Activated T-cell treated with anti-CD3 and anti-CD28 coated beads, Interleukin-2, amount 50 U/mL, for 48 hours (primary cell): ENCODE data around the gene CDCP1.
A peak's percentile ranks its signal among the peaks of the same experiment; 100 is the strongest.

Experiments used
- DNase-seq, 2 experiments: peaks; one replicate each; pipeline ENCODE4 v3.0.0-alpha.2; 2020

Gene CDCP1

DNA sequence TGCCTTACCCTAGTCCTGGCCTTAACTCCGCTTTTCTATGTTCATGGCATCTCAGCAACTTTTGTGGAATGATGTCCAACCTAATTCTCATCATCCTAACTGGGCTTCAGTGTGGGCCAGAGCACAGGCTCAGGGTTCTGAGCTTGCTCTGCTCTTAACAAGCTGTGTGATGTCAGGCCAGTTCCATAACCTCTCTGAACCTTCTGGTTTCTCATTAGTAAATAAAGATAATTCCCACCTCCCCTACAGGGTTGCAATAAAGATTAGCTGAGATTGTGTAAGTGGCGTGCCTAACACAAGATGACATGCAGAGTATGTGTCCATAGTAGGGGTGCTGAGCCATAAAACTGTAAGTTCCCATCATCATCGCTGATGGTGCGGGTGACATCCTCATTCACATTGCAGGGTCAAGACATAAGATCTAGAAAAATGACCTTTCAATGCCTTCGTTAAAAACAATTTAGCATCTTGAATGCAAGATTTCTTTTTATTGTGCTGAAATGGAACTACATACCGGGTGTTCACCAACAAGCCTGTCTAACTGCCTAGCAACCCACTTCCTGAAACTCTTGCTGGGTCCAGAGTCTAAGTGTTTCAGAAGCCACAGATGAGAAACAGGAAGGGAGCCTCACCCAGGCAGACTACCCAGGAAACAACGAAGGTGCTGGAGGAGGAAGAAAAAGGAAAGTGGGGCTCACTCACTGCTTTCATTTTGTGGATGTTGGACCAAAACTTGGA, 36.2 kb downstream of the CDCP1 start:
- peak in 1 of 2 experiments; percentile 44 for DNase-seq

DNA sequence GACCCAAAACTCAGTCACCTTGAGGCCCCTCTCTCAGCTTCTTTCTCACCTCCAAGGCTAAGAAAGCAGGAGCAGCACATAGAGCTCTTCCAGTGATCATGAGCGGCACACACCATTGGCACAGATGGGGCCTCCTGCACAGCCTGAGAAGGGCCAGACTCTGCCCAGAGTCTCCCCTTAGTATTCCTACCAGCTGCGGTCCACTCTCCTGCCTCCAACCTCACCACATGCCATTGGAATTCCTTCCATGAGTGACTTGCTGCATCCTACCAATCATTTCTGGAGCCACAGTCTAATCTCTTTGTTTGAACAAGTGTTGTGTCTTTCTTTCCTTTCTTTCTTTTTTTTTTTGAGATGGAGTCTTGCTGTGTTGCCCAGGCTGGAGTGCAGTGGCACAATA, 39.3 kb downstream of the CDCP1 start:
- DNase-seq = no peak

DNA sequence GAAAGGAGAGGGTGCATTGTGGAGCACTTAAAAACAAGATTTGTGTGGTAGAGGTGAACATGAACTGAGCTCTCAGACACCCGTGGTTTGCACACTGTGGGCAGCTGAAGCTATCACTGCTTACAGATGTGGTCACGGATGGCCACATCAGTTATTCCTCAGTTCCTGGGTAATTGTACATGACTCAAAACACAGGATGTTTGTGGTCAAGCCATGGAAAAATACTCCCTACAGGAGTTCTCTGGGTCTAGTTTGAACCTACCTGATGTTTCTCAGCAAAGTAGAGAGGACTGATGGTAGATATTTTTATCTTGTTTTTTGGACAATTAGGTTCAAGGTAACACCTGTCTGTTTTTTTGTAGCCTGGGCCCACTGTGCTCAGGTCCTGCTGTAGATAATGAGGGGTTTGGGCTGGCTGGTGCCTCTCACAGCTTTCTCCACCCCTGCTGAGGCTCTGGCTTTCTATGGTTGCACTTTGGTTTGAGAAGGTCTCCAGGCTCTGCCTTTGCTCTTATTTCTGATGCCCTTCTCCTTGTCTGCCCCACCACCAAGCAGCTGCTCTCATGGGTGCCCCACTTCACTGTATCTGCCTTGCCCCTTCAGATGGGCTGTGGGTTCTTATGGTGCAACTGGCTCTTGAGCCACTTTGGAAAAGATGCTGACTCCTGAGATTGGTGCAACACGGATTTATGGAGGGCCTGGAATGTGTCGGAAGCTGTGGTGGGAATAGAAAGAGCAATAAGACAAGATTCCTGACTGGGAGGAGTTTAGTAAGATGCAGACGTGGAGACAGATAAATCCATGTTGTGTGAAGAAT, 40.1 kb downstream of the CDCP1 start:
- peak; percentile 82 to 84 for DNase-seq

DNA sequence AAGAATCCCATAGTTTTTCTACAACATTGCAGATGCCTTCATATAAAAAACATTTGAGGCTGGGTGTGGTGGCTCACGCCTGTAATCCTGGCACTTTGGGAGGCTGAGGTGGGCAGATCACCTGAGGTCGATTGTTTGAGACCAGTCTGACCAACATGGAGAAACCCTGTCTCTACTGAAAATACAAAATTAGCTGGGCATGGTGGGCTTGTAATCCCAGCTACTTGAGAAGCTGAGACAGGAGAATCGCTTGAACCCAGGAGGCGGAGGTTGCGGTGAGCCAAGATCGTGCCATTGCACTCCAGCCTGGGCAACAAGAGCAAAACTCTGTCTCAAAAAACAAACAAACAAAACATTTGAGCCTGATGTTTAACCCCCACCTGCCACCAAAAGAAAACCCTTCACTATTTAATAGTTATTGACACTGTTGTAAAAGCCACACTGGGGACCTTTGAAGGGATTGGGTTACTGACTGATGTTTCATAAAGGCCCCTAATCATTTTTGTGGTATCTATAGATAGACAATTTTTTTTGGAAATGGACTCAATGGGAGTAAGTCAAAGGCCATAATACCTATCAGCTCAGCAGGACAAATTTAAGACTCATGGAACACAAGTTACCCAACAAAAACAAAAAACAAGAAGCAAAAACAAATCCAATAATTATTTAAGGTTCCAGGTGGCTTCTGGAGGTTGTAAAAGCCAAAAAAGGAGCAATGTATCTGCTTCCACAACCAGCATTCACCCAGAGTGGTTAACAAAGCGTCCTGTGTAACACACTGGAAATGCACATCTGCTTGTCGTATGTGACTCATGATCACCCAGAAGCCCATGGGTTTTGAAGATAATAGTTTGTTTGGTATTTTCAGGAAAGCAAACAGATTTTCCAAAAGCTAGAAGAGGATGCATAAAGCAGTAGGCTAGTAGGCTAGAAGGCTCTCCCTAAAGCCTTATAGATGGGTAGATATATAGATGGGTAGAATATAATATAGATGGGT, 41.2 kb downstream of the CDCP1 start:
- DNase-seq = no peak

DNA sequence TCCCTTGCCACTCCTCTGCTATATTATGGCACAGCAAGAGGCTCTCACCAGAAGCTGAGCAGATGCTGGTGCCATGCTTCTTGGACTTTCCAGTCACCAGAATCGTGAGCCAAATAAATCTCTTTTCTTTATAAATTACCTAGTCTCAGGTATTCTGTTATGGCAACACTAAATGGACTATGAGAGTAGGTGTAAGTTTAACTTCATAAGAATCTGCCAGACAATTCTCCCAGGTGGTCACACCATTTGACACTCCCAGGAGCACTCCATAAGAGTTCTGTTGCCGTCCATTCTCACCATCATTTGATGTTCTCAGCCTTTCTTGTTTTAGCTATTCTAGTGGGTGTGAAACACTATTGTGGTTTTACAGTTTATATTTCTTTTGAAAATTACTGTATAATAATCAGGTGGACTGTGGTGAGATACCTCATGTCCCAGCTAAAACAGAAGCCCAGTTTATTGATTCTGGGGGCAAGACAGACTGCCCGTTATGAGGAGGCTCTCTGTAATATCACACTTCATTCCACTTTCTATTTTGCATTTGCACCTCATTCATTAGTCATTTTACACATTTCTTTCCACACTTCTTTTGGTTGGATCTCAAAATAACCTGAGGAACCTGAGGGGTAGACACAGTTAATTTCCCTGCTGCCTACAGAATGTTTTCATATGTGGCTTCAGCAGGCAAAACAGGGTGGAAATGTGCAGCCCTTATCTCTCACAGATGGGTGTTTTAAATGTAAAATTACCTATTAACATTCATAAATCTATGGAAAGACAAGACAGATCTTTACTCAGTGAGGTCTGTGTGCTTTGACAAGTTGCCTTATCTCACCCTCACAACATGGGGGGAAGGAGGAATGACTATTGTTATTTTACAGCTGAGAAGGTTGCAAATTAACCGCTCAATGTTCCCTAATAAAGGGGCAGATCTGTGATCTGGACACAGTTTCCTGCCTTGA, 42.1 kb downstream of the CDCP1 start:
- DNase-seq = no peak

DNA sequence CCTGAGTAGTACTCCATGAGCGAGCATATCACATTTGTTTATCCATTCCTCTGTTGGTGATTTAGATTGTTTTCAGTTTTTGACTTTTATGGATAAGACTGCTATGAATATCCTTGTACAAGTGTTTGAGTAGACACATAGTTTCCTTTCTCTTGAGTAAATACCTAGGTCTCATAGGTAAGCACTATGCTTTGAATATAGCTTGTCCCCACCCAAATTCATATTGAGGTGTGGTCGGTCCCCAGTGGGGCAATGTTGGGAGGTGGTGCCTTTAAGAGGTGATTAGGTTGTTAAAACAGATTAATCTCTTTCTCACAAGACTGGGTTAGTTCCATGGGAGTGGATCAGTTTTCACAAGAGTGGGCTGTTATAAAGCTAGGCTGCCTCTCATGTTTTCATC, 42.8 kb downstream of the CDCP1 start:
- no peak for DNase-seq

DNA sequence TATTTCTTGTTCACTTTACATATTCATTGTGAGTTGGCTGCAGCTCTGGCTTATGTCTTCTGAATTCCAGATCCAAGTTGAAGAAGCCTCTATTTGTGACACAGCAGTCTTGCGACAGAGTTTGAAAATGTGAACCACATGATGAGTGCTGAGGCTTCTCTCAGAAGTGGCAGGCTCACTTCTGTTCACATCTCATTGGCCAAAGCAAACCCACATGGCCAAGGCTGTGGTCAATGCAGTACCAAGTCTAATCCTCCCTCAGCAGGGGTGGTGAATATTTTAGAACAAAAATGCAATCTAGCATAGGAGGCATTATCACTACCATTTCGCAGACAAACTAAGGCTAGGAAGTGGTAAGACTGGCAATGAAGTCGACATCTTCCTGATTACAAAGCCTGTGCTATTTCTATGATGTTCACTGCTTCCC, 45.2 kb downstream of the CDCP1 start:
- no peak for DNase-seq

DNA sequence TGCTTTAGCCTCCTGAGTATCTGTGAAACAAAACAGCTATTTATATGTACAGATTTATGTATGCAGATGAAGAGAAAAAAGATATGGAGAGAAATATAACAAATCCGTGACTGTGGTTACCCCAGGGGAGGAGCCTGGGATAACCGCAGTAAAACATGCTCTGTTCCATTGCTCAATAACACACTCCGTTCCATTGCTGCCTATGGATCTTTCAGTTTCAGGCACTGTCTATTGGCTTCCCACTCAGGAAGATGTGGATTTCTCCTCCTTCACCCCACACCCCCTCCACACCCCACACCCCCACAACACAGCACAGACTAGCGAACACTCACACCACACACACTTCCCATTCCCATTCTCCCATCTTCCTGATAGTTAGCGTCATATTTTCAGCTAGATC, 47.9 kb downstream of the CDCP1 start:
- DNase-seq = no peak

DNA sequence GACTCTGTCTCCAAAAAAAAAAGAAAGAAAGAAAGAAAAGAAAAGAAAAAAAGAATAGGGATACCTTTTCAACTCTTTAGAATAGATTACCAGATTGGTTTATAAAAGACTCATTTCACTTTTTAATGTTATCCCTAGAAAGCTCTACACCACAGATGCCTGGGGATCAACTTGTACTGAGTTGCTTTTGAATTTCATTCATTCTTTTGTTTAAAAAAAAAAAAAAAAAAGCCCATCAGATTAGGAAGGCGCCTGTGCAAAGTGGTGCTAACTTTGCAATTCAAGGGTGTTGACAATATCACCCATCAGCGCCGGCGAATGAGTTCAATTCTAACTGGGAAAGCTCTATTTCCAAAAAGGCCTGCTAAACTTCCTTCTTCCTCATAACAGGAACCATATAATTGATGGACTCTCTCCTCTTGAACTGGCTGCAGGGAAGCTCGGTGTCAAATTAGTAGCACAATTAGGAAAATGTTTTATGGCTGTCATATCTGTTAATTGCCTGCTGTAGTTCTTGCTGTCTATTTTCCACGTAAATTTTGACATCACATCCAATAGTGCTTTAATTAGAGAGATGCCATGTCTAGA, 48.8 kb downstream of the CDCP1 start:
- DNase-seq = no peak

DNA sequence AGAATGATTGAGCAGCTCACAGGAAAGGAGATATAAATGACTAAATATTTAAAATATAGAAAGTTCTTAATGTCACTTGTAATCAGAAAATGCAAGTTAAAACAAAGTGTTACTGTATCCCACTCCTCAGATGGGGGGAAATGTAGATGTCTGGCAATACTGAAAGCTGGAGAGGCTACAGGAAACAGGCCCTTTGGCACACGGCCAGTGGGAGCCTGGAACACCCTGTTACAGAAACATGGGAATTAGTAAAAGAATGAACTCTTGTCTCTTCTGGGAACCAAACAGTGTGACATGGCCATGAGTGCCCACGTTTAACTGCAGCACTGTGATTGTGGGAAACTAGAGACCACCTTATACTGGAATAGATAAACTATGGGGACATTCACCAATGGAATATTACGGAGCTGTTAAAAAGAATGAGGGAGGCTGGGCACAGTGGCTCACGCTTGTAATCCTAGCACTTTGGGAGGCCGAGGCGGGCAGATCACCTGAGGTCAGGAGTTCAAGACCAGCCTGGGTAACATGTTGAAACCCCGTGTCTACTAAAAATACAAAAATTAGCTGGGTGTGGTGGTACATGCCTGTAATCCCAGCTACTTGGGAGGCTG, 50.2 kb downstream of the CDCP1 start:
- DNase-seq = no peak

DNA sequence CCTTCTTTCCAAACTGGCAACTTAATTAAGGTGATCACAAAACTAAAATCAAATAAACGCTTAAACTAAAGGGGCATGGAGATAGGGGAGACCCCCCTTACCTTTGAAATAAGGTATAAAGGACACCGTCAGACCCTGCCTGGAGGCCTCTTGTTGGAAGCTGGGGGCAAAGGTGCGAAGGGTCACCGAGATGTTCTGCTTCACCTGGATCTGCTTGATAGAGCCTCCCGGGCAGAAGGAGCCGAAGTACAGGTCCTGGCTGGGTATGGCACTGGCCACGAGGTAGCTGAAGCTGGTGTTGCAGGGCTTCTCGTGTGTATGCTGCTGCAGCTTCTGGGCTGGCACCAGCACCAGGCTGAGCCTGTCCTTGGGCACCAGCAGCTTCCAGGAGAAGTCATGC, 53.0 kb downstream of the CDCP1 start:
- DNase-seq = no peak

DNA sequence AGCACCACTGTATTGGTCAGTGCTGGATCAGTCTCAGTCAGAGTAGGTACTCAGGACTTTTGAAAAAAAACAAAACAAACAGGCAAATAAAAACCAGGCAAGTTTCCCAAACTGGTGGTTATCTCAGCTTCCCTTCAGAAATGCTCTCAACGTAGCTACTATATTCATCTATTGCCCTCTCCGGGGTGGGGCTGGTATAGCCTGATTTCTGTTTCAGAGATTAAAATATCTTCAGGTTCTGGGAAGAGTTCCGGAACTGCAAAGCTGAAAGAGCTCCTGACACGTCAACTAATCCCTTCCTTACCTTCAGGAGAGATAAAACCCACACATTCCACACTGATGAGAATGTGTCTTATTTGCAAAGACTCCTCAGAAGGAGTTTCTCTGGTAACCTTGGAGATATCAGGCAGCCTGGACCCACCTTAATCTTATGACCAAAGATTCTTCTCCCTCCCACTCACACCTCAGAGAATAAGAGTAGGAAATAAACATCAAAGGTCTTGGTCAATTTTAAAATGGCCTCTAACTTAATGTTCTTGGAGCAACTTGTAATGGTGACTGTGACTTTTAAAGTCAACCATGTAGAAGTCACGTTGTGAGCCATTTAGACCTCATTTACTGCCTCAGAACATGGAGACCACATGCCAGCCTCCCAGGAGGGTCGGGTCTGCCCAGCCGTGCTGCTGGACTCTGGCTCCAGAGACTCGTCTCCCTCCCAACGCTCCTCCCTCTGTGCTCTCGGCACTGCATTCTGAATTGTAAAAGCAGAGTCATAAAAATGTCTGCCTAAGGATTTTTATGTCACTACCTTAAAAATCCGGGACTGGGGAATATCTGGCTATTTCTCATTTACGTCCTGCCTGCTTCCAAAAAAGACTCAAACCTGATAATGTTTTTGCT, 53.8 kb downstream of the CDCP1 start:
- no peak for DNase-seq

DNA sequence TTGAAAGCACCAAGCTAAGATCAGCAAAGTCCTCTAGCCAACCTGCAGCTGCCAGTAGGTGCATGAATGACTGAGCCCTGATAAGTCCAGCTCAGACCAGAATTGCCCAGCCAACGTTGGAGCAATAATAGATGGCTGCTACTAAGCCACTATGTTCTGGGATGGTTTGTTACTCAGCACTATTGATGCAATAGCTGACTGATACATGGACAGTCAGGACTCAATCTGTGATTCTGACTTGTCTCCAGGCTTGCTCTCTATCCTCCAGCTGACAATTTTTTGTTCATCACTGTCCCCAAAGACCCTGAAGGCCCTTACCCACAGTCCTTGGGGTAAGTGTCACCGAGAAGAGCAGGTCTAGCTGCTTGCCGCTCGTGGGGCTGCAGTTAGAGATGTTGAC, 55.3 kb downstream of the CDCP1 start:
- no peak for DNase-seq

DNA sequence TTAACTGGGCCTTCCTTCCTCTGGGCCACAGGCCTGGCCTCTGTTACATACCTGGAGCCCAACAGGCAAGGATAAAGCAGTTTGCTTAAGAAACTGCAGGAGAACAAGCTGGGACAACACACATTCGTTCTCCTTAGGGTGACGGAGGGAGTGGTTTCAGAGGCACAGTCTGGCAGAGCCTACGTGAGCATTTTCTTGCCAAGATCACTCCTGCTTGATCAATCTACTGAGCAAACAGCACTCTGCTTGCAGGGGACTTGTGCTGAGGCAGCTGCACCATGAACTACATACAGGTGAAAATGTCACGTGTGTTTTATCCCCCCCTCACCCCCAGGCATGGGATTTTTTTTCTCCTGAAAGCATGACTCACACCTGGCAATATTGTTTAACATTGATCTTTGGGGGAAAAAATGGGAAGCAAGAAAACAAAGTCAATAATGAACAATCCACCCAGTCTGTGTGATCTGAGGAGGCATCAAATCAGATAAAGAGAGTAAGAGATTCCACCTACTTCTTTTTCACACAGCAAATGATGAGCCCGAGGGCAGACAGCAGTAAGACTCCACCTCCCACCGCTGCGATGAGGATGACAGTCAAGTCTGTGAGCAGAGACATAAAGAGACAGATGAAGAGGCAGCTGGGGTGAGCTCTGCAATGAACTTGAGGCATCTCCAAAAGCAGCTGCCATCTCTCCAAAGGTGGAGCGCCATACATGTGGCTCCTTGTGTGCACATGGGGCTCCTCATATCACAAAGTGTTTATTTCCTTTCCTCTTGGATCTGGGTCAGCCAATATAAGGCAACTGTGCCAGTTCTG, 57.4 kb downstream of the CDCP1 start:
- no peak for DNase-seq

DNA sequence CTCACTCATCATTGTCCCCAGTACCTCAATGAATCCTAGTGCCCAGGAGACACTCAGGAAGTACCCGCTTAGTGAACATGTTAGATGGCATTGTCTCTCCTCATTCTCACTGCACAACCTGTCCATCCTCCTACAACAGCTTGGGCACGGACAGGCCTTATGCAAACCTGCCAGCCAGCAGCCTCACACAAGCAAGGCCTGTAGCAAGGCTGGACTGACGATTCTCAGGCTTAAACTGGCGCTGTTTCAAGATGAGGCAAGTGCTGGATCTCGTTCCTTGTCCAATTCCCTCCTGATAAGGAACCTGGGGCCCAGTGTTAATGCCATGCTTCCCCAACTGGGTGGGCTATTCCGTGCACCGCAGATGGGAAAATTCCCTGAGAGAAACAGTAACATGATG, 59.0 kb downstream of the CDCP1 start:
- no peak for DNase-seq

DNA sequence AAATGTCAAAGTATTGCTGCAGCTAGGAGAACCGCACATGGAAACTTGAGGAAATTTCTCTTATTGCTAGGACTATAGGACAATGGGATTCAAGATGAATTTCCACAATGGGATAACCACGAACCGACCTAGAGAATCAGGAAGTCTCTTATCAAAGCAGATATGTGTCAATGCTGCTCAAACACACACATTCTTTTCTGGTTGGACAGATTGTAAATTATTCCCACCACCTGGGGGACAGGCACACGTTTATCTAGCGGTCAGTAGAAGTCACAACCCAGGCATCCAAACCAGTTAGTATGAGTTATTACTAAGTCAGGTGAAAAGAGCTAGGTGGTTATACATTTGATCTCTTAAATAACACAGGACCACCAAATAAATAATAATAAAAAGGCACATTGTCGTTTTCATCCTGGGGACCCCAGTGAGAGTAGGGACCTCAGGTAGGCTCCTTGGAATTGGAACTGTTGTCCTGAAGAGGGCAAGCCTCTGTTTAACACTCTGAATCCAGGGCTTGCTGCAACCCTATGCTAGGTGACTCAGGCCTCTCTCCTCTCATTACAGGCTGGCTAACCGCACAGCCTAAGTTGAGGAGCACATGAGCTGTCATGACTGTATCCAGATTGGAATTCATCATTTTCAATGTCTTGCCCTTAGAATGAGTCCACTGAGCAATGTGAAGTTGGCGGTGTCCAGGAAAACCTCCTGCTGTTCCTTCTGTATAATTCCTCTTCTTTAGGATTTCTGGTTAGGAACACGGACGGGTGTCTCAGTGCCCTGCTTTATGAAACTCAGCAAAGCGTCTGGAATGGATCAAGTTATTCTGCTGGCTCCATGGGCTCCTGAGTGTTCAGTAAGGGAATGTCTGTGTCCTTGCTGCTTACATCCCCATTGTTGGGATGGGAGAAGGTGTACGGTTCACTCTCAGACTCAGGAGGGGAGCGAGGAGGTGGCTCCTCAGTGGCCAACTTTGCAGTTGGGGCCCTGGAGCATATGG, 61.1 kb downstream of the CDCP1 start:
- DNase-seq = no peak

DNA sequence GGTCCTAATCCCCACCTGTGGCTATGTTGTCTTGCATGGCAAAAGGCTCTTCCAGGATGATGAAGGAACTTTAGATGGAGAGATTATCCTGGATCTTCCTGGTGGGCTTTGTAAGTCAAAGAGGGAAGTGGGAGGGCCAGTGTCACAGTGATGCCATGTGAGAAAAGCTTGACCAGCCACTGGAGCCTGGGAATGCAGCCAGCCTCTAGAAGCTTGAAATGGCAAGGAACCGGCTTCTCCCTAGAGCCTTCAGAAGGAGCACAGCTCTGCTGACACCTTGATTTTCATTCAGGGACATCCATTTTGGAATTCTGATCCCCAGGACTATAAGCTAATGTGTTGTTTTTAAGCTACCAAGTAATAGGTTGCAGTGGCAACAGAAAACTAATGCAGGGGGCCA, 61.8 kb downstream of the CDCP1 start:
- DNase-seq = no peak

DNA sequence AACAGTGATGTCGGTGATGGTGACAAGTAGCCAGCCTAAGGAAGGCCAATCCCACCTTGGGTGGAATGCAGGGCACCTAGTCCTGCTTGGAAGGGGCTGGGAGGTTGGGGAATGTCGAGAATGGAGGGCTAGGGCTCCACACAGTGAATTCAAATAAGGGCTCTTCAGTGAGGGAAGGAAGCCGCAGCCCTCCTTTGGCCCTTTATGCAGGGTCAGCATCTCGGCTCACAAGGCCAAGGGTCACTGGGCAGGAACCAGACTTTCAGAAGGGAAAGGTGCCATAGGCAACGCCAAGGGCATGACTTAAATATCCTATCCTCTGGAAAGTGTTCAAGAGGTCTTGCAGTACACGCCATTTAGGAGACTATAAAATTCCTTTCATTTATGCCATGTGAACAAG, 63.2 kb downstream of the CDCP1 start:
- DNase-seq = no peak
